GM18870 (cell line): Measurements from ENCODE around the gene KLRC3.
"Not testable (repeated sequence)": the region's sequence is repeated elsewhere in the genome, so short reads cannot be mapped to it uniquely, and the experiment has no call there.

Experiments used
- ATAC-seq: cut with Tn5 transposase; IDR thresholded peaks from one replicate; pipeline ENCODE4 v1.9.1; 2021; ENCODE audit warnings: moderate library complexity; ENCODE audit not compliant: unreplicated experiment

KLRC3 gene

DNA sequence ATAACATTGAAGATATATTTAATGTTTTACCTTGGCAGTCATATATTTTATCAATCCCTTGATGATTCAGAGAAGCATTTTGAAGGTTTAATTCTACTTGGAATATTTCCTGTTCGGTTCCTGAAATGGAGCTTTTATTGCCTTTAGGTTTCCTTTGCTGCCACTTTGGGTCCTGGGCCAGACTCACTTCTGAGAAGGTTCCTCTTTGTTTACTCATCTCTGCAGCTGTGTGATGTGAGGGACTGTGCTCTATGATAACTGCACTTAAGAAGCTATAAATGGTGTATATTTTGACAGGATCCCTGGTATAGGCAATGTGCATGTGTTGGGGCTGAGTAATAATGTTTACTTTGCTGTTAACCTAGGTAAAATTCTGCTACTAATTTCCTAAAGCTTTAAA lies at the start of gene KLRC3:
KLRC3 (minus strand) TSS at position 262 of the 400 bp plus-strand sequence; CDS start at position 217, 45 bp downstream.
- ATAC-seq, result not testable (repeated sequence)

DNA sequence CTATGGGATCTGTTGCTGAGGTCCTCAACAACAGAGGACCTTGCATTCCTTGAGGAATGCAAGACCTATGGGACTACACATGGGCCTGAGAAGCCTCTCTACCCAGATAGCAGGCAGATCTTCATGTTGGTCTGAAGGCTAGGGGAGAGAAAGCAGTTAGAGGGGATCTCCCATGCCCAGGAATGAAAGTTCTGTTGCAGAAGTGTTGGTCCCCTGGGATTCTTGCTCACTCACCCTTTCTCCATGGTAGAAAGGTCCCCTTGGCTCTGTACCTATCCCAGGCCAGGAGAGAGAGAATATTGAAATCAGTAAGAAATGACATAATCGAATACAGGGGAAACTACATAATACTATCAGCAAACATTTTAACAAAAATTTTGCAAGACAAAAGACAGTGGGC lies 49.3 kb upstream of the KLRC3 start:
- ATAC-seq, result no peak

DNA sequence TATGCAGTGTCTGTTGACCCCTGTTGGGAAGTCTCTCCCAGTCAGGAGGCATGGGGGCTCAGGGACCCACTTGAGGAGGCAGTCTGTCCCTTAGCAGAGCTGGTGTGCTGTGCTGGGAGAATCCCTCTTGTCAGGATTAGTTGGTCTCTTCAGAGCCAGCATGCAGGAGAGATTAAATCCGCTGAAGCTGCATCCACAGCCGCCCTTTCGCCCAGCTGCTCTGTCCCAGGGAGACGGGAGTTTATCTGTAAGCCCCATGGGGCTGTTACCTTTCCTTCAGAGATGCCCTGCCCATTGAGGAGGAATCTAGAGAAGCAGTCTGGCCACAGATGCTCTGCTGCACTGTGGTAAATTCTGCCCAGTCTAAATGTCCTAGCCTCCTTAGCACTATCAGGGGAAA lies 45.9 kb upstream of the KLRC3 start:
- ATAC-seq, result no peak

DNA sequence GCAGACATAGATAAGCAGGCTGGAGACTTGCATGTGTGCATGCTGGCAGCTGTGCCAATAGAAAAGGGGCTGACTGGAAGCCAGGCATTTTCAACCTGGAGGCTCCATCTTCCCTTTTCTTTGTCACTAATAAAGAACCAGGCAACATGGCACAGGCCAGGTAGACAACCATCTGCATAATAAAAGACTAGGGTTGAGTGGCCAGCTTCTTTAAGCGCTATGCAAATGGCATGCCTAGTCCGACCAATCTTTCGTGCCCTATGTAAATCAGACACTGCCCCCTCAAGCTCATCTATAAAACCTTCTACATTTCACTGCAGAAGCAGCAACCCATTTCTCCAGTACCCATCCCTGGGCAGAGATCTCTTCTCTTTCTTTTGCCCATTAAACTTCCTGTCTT lies 37.4 kb upstream of the KLRC3 start:
- no peak for ATAC-seq

DNA sequence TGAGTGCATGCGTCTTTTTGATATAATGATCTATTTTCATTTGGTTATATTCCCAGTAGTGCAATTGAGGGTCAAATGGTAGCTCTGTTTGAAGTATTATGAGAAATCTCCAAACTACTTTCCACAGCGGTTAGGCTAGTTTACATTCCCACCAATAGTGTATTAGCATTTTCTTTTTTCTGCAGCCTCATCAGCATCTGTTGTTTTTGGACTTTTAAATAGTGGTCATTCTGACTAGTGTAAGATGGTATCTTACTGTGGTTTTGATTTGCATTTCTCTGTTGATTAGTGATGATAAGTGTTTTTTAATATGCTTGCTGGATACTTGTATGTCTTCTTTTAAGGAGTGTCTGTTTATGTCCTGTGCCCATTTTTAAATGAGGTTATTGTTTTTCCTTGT lies 36.5 kb upstream of the KLRC3 start:
- ATAC-seq, result no peak

DNA sequence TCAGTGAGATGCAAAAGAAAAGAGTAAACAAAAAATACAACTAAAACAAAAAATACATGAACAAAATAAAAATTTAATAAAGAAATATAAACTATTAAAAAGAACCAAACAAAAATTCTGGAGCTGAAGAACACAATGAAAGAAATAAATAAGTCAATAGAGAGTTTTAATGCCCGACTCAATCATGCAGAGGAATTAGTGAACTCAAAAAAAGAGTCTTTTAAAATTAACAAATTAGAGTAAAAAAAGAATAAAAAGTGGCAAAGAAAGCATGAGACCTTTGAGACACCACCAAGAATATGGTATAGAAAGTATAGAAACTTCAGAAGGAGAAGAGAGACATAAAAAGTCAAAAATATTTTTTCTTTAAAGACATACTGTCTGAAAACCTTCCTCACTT lies 35.4 kb upstream of the KLRC3 start:
- no peak for ATAC-seq

DNA sequence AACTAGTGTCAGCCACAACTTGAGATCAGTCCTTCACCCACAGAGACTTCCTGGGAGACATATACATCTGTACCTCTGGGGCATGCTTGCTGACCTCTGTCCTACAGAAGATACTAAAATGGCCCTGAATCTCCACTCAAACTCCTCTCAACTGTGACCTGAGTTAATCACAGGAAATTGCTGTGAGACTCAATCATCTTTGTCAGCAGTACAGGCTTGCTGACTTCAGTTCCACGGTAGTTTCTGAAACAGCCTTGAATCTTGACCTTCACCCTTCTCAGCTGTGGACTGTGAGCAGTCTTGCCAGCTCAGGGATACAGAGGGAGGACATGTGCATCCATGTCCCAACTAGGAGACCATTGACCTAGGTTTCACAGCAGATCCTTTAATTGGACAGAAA lies 34.1 kb upstream of the KLRC3 start:
- no peak for ATAC-seq

DNA sequence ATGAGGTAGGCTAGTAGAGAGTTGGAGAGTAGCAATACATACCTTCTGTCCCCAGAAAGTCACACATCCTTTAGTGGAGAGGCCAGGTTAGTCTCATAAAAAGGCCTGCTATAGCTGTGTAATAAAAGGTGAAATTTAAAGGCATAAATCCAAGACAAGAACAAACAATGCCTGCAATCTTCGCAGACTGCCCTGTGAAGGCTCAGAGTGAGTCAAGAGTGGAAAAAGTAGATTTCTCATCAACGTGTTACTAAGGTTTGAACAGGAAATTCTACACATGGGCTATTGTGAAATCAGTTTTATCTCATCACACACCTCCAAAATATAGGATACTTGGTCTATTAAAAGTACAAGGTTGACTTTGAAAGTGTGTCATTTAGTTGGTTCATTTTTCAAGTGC lies 32.8 kb upstream of the KLRC3 start, which contains the start of gene KLRC1:
KLRC1 (minus strand) TSS at position 222 of the 400 bp plus-strand sequence. CDS start 2,221 bp downstream, outside the sequence.
- ATAC-seq, result no peak

DNA sequence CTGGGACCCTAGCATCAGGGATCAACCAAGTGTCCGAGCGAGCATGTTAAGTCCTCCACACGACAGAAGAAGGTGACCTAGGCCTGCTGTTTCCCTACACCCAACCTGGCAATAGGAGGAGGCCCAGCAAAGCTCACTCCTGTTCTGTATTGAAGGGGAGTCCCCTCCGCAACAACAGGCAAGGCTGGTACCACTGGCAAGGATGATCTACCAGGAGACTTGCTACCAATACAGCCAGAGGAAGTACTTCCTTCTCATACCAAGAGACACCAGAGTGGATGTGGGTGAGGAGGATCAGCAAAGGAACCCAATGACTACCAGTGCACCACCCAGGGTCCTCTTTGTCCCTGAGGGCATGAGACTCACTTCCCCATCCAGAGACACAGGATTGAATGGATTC lies 27.8 kb upstream of the KLRC3 start:
- no peak for ATAC-seq

DNA sequence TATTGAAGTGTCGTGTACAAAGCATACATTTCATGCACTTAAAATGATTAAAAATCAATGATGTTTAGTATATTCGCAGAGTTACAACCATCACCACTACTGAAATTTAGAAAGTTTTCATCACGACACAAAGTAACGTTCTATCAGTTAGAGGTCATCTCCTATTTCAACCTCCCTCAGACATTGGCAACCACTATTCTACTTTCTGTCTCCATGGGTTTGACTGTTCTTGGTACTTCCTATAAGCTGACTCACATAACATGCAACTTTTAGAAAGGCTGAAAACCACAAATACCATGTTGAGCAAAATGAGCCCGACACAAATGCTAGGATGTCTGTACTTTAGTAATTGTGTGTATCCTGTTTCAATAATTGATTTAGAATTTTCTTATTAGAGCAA lies 25.7 kb upstream of the KLRC3 start:
- not testable (repeated sequence) for ATAC-seq

DNA sequence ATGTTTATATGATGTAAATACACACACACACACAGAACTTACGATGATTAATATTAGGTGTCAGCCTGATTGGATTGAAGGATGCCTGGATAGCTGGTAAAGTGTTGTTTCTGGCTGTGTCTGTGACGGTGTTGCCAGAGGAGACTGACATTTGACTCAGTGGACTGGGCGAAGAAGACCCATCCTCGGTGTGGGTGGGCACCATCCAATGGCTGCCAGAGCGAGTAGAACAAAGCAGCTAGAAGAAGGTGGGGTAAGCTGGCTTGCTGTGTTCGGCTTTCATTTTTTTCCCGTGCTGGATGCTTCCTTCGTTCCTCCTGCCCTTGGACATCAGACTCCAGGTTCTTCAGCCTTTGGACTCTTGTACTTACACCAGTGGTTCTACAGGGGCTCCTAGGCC lies 20.7 kb upstream of the KLRC3 start:
- not testable (repeated sequence) for ATAC-seq

DNA sequence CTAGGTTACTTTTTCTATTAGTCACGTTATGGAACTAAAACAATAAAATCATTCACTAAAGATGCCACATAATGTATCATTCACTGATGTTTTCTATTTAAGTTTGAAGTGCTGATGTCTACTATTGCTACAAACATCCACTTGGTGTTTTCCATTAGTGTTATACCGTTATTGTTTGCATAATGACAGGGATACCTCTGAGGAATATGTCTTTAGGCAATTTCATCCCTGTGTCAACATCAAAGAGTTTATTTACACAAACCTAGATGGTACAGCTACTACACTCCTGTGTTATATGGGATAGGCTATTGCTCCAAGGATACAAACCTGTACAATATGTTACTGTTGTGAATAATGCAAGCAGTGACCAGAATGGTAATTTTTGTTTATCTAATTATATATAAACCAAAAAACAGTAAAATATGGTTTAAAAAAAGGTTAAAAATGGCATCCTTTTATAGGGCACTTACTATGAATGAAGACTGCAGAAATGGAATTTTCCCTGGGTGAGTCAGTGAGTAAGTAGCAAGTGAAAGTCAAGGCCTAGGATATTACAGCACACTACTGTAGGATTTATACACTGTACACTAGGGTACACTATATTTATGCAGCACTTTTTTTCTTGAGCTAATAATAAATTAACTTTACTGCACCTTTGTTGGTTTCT lies 19.3 kb upstream of the KLRC3 start:
- ATAC-seq, result not testable (repeated sequence)

DNA sequence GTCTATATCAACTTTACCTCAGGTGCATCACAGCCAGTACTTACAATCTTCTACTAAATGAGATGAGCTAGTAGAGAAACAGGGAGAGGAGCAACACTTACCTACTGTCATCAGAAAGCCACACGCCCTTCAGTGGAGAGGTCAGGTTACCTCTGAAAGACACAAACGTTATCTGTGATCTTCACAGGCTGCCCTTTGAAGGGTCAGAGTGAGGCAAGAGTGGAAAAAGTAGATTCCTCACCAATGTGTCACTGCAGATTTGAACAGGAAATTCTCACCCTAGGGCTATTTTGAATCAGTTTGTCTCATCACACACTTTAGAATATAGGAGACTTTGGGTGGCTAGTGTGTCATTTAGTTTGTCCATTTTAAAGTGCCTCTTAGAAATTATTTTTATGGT lies 17.2 kb upstream of the KLRC3 start:
- not testable (repeated sequence) for ATAC-seq

DNA sequence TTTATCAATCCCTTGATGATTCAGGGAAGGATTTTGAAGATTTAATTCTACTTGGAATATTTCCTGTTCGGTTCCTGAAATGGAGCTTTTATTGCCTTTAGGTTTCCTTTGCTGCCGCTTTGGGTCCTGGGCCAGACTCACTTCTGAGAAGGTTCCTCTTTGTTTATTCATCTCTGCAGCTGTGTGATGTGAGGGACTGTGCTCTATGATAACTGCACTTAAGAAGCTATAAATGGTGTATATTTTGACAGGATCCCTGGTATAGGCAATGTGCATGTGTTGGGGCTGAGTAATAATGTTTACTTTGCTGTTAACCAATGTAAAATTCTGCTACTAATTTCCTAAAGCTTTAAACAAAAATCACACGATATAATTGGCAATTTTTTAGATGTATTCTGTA lies 15.4 kb upstream of the KLRC3 start, which contains the start of gene KLRC2:
KLRC2 (minus strand) TSS at position 195 of the 400 bp plus-strand sequence; CDS start at position 171, 24 bp downstream.
- not testable (repeated sequence) for ATAC-seq

DNA sequence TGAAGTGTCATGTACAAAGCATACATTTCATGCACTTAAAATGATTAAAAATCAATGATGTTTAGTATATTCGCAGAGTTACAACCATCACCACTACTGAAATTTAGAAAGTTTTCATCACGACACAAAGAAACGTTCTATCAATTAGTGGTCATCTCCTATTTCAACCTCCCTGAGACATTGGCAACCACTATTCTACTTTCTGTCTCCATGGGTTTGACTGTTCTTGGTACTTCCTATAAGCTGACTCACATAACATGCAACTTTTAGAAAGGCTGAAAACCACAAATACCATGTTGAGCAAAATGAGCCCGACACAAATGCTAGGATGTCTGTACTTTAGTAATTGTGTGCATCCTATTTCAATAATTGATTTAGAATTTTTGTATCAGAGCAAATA lies 10.2 kb upstream of the KLRC3 start:
- ATAC-seq, result not testable (repeated sequence)

DNA sequence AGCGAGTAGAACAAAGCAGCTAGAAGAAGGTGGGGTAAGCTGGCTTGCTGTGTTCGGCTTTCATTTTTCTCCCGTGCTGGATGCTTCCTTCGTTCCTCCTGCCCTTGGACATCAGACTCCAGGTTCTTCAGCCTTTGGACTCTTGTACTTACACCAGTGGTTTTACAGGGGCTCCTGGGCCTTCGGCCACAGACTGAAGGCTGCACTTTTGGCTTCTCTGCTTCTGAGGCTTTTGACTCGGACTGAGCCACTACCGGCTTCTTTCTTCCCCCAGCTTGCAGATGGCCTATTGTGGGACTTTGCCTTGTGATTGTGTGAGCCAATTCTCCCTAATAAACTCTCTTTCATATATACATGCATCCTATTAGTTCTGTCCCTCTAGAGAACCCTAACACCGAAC lies 5.5 kb upstream of the KLRC3 start:
- not testable (repeated sequence) for ATAC-seq

DNA sequence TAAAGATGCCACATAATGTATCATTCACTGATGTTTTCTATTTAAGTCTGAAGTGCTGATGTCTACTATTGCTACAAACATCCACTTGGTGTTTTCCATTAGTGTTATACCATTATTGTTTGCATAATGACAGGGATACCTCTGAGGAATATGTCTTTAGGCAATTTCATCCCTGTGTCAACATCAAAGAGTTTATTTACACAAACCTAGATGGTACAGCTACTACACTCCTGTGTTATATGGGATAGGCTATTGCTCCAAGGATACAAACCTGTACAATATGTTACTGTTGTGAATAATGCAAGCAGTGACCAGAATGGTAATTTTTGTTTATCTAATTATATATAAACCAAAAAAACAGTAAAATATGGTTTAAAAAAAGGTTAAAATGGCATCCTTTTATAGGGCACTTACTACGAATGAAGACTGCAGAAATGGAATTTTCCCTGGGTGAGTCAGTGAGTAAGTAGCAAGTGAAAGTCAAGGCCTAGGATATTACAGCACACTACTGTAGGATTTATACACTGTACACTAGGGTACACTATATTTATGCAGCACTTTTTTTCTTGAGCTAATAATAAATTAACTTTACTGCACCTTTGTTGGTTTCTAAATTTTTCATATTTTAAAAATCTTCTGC lies 4.0 kb upstream of the KLRC3 start:
- not testable (repeated sequence) for ATAC-seq

DNA sequence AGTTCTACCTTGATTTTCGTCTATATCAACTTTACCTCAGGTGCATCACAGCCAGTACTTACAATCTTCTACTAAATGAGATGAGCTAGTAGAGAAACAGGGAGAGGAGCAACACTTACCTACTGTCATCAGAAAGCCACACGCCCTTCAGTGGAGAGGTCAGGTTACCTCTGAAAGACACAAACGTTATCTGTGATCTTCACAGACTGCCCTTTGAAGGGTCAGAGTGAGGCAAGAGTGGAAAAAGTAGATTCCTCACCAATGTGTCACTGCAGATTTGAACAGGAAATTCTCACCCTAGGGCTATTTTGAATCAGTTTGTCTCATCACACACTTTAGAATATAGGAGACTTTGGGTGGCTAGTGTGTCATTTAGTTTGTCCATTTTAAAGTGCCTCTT lies 1.8 kb upstream of the KLRC3 start:
- ATAC-seq, result not testable (repeated sequence)

DNA sequence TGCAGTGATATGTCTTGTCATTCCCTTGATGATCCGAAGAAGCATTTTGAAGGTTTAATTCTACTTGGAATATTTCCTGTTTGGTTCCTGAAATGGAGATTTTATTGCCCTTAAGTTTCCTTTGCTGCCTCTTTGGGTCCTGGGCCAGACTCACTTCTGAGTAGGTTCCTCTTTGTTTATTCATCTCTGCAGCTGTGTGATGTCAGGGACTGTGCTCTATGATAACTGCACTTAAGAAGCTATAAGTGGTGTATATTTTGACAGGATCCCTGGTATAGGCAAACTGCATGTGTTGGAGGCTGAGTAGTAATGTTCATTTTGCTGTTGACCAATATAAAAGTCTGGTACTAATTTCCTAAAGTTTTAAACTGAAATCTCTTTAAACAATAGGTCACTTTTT lies 11.0 kb downstream of the KLRC3 start, which contains the start of gene KLRC4:
KLRC4 (minus strand) TSS at position 366 of the 400 bp plus-strand sequence; CDS start at position 184, 182 bp downstream.
- ATAC-seq, result no peak

DNA sequence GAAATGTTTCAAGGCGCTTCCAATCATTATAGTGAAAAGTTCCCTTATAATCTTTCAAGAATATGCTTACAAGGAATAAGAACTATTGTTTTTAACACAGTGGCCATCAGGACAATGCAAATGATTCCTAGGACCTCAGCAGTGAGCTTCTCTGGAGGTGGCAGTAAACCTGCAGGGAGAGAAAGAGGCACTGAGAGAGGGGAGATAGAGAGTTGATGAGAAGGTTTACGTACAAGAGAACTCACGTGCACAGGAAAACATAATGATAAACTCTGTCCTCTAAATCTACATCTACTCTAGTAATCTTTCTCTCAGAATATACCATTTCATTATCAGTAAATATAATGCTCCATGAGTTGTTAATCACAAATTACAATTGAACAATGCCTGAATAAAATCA lies 11.6 kb downstream of the KLRC3 start:
- no peak for ATAC-seq

DNA sequence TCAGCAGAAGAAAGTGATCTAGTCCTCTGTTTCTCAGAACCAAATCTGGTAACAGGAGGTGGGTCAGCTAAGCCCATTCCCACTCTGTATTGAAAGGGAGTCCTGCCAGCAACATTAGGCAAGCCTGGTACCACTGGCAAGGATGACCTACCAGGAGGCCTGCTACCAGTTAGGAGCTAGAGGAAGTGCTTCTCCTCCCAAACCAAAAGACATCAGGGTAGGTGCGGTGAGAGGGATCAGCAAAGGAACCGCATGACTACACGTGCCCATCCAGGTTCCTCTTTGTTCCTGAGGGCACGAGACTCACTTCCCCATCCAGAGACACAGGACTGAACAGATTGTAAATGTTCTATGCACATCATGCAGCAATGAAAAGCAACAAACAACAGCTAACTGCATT lies 13.7 kb downstream of the KLRC3 start:
- no peak for ATAC-seq

DNA sequence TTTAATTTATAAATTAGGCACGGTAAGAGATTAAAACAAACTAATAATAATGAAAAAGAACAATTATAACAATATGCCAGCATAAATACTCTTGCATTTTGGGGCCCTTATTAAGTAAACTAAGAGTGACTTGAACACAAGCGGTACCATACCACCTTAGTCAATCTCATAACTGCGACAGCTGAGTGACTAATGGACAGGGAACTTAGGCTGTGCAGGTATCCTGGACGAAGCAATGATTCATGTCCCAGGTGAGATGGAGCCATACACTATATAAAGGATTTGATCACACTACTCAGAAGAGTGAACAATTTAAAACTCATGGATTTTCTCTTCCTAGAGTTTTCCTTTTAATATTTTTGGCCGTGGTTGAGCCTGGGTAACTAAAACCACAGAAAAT lies 15.1 kb downstream of the KLRC3 start:
- ATAC-seq, result no peak
